ENCODE measurements around the gene RDH8.
"Not testable (repeated sequence)": the region's sequence is repeated elsewhere in the genome, so short reads cannot be mapped to it uniquely, and the experiment has no call there.

RDH8 gene

GRCh38 chr19:10020851-10021250 is 7.6 kb downstream of the RDH8 start:
- no peak overlapping the region for H3K27ac ChIP-seq
- TF ChIP-seq ZFX (IDR thresholded peaks at IDR 0.05; ENCODE audit: borderline replicate concordance) (no peak), CTCF (IDR thresholded peaks at IDR 0.05) (no peak)

- no peak overlapping the region for H3K27ac ChIP-seq
- TF ChIP-seq ZFX (IDR thresholded peaks at IDR 0.05; ENCODE audit: borderline replicate concordance): no peak
- TF ChIP-seq CTCF (IDR thresholded peaks at IDR 0.05): no peak
Observed at GRCh38 chr19:10021446-10021845, 8.2 kb downstream of the RDH8 start.

DNA sequence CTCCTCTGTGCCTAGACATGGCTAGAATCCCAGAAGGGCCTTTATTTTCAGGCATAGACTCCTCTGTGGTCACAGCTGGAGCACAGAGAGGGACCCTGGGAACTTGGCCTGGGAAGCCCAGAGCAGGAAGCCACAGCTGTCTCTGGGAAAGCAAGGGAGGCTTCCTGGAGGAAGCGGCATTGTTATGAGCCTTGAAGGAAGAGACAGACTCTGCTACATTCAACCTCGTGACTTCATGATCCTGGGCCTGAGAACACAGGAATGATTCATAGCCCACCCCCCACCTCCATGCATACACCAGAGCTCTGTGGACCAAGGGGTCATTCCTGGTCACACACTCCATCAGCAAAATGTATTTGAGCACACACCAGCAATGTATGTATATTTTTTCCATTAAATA is 8.6 kb downstream of the RDH8 start:
- H3K27ac ChIP-seq: no peak overlapping the region
- TF ChIP-seq ZFX (IDR thresholded peaks at IDR 0.05; ENCODE audit: borderline replicate concordance) (no peak), CTCF (IDR thresholded peaks at IDR 0.05) (no peak)

DNA sequence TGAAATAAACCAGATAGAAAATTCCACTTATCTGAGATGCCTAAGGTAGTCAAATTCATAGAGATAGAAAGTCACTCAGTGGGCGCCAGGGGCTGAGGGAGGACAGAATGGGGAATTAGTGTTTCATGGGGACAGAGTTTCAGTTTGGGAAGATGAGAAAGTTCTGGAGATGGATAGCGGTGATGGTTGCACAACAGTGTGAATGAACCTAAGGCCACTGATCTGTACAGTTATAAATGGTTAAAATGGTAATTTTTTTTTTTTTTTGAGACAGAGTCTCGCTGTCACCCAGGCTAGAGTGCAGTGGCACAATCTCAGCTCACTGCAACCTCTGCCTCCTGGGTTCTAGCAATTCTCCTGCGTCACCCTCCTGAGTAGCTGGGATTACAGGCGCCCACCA is 9.8 kb downstream of the RDH8 start:
- not testable (repeated sequence) for H3K27ac ChIP-seq

- TF ChIP-seq ZFX (IDR thresholded peaks at IDR 0.05; ENCODE audit: borderline replicate concordance) (no peak), CTCF (IDR thresholded peaks at IDR 0.05) (no peak)
- no peak overlapping the region for H3K27ac ChIP-seq
Observed at GRCh38 chr19:10026744-10027143, 13.5 kb downstream of the RDH8 start.

DNA sequence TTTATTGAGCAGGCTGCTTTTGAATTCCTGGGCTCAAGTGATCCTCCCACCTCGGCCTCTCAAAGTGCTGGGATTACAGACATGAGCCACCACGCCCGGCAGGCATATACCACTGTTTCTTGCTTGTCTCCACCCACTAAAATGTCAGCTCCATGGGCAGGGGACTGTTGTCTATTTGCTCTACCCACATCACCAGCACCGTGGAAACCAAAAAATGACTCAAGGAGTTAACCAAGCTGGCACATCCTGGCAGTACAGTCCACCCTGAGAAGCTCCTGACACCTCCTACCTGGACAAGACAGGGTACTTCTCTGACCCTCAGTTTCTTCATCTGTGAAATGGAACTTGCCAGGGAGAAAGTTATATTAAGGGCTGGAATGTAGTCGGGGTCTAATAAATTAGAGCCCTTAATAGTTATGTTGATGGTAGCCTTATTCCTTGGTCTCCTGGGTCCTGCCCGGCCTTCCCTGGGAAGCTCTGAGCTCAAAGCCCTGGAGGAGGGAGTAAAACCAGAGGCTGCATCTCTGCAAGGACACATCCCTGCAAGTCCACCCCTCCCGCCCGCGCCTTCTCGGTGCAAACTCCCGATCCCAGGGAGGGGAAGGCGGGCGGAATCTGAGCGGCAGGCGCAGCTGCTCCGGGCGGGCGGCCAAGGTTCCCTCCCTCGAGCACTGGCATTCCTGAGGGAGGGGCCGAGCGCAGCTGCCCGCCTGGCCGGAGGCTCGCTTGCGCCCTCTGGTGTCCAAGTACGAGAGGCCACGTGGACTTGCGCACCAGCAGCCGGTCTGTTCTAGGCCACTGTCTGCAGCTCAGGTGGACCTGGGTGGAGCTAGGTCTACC is 14.1 kb downstream of the RDH8 start:
- TF ChIP-seq ZFX (IDR thresholded peaks at IDR 0.05; ENCODE audit: borderline replicate concordance) (no peak), CTCF (IDR thresholded peaks at IDR 0.05) (peak; percentile 99)
- no peak overlapping the region for H3K27ac ChIP-seq

DNA sequence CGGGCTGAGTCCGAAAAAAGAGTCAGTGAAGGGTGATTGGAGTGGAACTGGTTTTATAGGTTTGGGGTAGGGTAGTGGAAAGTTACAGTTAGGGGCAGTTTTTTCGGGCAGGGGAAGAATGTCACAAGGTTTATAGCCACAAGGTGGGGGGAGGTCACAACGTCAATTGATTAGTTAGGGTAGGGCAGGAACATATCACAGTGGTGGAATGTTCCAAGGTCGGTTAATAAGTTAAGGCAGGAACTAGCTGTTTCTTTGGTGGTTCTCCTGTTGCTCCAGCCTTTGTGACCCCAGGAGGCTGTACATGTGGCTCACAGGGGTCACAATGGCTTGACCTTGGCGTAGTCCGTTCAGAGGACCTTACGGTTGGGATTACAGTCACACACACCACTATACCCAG is 20.3 kb downstream of the RDH8 start:
- TF ChIP-seq CTCF (IDR thresholded peaks at IDR 0.05) (no peak), ZFX (IDR thresholded peaks at IDR 0.05; ENCODE audit: borderline replicate concordance) (no peak)
- no peak overlapping the region for H3K27ac ChIP-seq

All from 22Rv1 (cell line).